DMS 273 (cell line): ENCODE data around the gene NFATC3.

ENCODE experiments used
- DNase-seq: peaks from one replicate; lab custom pipeline; 2025; ENCODE audit not compliant: unreplicated experiment; lab: John Stamatoyannopoulos, UW

Gene NFATC3

DNA sequence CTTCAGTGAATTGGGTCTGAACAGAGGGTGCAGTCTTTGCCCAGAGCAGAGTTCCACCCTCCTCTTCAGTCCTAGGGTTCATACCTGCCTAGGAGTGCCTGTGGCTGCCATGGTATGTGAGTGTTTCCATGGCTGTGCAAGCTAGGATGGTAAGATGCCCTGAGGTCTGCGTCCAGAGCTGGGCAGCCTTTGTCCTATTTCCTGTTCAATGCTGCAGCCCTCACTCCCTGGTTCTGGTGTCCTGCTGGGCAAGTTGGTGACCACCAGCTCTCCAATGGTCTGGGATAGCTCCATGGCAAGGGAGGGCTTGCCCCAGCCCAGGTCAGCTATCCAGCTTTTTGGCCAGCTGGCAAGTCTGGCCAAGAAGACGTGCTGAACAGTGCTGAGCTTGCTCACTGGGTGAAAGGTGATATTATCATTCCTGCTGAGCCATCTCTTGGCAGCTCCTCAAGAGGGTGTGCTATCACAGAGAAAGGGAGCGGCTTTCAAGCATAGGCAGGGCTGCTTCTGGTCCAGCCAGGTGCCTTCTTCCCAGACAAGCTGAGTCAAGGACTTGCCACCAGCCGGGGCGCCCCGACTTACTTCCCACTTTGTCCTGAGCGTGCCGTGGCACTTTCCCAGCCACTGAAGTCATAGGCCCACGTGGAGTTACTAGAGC, 13.0 kb upstream of the NFATC3 start:
- no peak for DNase-seq

DNA sequence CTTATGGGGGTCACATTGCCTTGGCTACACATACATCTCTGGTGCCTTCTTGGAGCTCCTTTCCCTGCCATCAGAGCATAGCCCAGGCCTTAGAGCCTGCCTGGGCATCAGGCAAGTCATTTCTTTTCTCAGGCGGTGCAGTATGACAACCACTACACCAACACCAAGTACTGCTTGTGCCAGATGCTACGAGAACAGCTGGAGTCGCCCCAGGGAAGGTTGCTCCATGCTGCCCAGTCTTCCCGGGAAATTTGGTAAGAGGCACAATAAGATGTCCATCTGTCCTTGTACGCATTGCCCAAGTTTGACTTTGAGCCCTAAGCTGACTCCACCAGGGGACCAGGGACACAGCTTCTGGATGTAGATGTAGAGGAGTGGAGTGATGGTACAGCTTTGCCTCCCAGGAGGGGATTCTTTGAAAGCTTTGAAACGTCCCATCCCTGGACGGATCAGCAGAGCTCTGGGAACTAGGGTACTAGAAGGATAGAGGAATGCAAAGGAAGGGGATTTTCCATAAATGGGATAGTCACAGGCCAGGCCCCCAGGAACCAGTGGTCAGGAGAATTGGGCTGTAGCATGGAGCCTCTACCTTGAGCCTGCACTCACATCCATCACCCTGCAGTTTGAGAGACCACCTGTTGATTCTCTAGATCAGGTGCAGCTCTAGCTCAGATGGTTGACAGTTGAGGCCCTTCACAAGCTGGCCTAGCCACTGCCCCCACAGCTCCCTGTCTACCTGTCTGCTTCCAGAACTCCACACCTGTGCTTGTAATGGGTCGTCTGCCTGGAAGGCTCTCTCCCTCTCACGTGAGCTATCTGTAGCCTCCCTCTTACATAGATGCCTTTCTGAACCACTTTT, 11.0 kb upstream of the NFATC3 start:
- no peak for DNase-seq

DNA sequence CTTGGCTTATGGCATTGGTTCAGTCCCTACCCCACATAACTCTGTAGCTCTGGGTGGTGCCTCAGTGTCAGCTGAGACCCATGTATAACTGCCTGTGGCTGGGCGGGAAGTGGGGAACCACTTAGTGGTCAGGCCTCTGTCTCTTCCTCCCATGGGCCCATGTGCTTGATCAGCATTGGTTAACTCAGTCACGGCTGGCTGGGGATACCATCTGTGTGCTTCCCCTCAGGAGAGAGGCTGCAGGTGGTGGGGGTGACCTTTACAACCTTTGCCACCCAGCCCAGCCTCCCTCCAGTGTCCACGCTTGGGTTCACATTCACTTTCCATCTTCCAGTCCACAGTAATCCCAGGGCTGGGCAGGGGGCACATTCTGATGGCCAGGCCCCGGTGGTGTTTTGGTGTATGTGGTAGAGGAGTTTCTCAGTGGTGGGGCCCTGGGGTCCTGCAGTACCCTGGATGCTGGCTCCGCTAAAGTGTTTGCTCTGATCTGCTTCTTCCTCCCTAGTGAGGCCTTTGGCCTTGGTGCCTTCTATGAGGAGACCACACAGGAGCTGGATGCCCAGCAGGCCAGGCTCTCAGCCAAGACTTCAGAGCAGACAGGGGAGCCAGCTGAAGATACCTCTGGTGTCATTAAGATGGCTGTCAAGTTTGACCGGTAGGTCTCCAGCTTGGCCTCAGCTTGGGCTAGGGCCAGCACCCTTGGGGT, 10.2 kb upstream of the NFATC3 start:
- DNase-seq: no peak

DNA sequence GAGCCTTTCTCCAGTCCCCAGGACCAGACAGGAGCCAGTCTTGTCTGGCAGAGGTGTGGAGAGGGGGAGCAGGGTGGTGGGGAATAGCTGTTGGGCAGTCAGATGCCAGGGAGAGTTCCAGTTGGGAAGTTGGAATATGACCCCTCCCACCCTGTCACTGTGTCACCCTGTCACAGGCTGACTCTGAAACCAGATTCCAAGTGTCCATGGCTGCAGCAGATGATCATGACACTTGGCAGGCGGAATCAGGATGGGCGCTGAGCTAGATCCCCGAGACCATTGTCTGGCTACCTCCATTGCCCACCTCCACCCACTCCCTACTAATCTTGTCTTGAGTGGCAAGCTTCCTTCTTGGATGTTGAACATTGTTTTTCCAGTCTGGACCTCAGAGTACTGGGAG, 9.2 kb upstream of the NFATC3 start:
- DNase-seq: no peak

DNA sequence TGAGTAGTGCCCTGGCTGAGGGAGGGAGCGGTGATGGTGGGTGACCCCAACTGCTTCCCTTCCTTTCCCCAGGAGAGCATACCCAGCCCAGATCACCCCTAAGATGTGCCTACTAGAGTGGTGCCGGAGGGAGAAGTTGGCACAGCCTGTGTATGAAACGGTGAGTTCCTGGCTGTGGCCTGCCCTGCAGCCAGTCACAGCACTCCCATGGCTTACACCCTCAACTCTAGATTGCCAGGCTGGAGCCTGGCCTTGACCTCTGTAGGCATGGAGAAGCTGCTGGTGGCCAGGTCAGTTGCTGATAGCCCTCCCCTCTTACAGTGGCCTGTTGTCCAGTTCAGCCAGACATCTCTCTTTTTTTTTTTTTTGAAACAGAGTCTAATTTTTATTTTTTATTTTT, 8.6 kb upstream of the NFATC3 start:
- no peak for DNase-seq

DNA sequence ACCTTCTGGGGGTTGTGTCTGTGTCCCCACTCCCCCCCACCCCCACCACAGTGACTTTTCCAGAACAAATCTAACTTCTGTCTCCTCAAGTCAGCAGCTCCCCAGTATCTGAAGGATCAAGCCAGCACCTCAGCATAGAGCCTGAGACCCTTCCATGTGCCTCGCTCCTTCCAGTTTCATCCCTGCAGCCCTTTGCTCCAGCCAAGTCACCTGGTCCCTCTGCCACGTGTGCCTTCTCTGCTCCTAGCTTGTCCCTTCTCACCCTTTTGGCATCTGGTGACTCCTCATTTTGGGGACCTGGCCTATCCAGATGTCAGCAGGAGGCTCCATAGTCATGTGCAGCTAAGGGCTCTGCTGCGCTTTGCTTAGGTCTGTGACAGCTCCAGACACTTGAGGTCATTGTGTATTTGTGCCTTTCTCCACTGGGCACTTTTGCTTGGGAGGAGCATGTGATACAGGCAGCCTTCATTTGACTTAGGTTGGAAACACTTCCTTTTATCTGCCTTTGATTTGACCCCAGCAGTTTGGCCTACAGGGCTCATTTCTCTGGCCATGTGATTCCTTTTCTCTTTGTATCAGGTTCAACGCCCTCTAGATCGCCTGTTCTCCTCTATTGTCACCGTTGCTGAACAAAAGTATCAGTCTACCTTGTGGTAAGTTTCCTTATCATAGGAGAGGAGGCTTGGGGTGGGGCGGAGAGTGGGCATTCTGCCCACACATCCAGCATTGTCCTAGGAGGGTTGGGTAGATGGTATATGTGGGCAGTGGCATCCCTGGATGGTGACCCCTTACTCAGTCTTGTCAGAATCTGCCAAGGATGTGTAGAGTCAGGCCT, 7.1 kb upstream of the NFATC3 start:
- no peak for DNase-seq

DNA sequence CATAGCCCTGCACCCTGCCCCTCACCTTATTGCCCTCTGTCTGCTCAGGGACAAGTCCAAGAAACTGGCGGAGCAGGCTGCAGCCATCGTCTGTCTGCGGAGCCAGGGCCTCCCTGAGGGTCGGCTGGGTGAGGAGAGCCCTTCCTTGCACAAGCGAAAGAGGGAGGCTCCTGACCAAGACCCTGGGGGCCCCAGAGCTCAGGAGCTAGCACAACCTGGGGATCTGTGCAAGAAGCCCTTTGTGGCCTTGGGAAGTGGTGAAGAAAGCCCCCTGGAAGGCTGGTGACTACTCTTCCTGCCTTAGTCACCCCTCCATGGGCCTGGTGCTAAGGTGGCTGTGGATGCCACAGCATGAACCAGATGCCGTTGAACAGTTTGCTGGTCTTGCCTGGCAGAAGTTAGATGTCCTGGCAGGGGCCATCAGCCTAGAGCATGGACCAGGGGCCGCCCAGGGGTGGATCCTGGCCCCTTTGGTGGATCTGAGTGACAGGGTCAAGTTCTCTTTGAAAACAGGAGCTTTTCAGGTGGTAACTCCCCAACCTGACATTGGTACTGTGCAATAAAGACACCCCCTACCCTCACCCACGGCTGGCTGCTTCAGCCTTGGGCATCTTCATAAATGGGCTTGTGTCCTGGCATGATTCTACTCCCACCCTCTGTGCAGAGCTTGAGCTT, 6.3 kb upstream of the NFATC3 start:
- DNase-seq: no peak

DNA sequence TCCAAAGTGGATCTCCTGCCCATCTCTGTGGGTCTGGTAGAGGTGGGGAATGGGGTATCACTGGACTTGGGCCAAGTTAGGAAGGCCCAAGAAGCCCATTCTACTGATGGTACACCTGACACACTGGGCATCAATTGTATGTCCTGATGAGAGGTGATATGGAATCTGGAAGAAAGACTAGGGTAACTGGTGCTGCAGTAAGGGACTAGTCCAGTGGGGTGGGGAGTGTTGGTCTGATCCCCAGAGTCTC, 5.9 kb upstream of the NFATC3 start:
- no peak for DNase-seq

DNA sequence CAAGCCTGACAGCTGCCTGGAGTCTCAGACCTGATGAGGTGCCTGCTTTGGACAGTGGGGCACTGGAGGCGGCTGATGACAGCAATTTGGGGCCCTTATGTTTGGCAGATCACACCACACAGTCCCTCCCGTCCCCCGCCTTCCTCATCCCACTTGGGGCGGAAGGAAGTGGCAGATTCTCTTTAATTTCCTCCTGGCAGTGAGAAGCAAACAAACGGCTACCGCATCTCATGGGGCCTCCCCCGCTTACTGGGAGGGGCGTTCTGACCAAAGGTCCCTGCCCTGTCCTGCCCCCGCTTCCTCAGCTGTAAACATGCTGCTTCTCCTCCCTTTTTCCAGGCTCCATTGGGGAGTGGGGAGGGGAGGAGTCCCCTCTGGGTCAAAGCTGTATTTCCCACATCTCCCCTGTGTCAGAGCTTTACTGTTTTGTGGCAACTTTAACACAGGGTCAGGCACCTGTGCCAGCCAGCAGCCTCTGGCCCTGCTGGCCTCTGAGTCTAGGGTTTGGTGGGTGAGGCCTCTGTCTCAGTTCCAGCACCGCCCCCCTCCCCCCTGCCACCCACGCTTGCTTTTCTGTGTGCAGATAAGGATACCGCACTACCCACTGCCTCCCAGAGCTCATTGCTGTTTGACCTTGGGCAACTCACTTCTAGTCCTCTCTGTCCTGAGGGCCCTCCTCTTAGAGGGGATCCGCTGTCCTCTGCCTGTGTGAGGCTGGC, 5.4 kb upstream of the NFATC3 start:
- DNase-seq: no peak

DNA sequence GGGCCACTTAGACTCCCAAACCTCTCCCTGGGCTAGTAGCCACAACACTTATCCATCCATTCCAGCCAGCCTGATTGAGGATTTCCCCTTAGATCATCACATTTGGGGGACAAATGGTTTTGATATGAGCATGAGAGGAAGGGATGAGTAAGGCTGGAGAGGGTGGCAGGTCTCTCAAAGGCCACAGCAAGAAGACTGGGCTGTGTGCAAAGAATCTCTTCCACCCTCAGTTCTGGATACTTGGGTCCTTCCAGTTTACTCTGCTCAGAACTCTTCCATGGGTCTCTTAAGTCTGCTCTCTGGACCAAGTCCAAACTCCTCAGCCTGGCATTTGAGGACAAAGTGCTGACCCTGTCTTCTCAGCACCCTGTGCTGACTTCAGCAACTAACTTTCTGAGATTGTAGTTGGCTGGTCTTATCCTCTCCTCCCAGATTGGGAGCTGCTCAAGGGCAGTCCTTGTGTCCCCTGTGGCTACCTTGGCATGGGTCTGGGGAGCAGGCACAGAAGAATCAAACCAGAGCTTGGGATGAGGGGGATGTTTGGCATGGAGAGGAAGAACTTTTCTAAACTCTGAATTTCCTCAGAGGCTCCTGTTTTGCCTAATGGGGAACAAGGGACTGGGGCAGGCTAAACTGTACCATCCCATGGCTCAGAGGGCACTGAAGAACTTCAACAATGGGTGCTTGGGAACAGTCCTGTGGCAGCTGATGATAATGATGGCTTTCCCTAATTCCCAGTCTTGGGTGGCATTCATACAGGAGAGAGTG, 3.1 kb upstream of the NFATC3 start:
- peak; percentile 21 for DNase-seq

DNA sequence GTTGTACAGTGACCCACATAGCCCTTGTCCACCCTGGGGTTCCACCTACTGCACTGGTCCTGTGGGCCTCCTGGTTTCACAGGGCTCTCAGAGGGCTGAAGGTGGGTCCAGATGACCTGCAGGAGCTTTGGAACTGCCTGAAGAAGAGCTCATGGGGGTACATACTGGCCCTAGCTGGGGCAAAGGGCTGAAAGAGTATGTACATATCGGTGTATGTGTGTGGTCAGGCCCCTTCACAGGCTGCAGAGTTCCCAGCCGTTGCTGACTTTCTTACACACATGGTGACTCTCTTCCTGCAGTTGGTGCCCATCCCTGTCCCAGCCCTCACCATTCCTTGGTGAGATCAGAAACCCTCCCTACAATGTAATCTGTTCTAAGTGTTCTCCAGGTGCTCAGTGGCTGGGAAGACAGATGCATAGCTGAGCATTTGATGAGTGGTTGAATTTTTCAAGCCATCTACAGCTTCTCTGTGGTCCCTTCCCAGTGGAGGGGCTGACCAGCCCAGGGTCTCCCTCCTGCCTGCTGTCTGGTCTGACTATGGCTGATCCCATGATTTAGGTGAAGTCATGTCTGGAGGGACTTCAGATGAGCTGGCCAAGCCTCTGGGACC, 2.4 kb upstream of the NFATC3 start:
- DNase-seq: no peak

DNA sequence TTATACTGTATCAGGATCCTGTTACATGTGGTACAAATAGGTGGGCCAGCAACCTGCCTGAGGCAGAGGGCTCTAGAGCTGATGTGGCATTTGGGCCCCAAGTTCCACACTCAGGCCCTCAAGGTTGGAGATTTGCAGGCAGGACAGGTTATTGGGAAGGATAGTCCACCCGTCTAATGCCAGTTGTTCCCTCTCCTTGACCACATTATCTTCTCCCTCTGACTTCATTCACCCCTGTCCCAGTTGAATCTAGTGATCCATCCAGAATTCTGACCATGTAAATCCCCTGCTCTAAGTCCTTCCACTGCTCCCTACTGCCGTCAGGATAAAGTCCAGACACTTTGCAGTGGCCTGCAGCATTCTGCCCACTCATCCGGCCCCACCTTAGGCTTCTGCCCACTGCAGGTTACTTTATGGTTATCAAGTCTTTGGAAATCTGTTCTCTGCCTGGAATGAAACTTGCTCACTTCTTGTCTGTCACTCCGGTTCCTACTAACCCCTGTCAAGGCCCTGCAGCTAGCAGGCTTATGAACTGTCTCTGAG, 1.9 kb upstream of the NFATC3 start:
- DNase-seq: no peak

DNA sequence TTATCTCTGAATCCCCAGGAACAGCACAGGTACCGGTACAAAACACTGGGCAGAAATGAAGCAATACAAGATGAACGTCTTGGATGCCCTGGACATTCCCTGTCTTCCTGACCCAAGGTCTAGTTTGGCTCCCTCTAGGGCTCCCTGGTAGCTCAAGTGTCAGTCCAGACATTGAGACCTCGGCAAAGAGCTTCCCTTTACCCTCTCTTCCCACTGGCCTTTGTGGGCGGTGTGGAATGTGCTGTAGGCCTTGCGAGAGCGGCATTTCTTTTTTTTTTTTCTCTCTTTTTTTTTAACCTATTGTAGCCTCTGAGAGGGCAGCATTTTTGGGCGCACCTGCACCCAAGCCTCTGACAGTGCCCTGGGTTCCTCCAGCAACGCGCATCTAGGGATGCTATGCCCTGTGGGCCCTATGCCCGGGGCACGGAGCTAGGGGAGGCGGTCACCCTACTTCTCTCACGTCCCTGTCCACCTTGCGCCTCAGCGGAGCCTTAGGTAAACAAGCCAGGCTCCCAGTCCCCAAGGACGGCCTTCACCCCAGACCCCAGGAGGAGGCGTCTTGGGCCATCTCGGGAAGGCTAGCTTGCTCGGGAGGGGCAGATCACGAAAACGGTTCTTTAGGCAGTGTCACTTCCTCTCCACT, 1.2 kb upstream of the NFATC3 start:
- DNase-seq: no peak

DNA sequence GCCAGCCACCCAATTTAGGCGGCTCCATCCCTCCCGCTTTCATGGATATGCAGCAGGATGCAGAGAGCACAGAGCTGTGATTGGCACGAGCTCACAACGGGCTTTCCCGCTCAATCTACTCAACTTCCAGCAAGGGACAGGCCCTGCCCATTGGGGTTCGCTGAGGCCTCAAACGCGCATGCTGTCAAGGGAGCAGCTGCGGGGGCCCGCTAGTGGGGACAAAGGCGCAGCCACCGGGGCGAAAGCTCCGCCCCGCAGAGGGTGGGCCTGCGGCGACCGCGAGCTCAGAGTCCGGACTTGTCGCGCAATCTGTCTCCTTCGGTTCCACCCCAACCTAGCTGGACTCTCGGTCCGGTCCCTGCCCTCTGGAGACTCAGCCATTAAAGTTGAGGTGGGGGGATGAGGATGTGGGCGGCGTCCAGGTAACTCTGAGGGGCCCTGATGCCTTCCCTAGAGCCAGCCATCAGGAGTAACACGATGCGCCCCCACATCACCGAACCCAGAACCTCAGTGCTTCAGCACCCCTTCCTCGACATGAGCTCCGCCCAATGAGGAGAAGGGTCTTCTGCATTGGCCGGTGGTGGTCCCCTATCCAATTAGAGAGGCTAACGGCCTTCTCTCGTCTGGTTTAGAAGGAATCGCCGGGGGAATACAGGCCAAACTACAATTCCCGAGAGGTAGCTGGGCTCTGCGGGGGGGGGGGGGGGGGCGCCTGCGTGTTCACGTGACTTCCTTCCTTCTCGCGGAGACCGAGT, 489 bp upstream of the NFATC3 start:
- peak; percentile 92 for DNase-seq

DNA sequence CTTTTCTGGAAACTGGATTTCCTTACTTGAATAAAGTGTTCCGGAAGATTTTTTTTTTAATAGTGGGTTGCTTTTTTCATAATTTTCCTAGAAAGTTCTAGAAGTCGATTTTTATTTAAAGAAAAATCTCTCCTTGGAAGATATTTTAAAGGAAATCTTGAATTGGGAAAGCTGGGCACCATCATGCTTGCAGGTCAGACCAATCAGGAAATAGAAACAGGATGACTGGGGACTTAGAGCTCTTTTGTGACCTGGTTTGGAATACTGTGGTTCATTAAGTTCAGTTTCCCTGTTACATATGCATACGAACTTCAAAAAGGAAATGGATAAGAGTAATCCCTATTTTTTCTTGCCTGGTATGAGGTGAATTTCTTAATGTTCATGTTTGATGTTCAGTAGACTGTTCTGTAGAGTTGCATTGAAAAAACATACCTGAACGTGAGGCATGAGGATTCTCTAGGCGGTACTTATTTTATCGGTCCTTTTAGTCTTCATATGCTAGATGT, 1.2 kb downstream of the NFATC3 start:
- peak; percentile 64 for DNase-seq

DNA sequence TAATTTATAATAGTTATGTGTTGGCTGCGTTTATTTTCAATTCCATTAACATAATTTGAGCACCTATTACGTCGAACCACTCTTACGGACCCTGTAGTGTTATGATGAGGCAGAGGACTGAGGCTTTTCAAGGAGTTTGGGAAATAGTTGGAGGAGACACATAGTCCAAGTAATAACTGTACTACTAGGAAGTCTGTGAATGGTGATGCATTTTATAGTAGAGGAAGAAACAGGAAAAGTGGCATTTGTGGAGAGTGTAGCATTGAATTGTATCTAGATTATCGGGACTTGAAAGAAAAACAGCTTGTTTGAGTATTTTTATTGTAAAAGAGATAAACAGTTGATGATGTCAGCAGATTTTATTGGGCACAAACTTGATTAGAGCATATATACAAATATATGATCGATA, 1.7 kb downstream of the NFATC3 start:
- peak; percentile 44 for DNase-seq

DNA sequence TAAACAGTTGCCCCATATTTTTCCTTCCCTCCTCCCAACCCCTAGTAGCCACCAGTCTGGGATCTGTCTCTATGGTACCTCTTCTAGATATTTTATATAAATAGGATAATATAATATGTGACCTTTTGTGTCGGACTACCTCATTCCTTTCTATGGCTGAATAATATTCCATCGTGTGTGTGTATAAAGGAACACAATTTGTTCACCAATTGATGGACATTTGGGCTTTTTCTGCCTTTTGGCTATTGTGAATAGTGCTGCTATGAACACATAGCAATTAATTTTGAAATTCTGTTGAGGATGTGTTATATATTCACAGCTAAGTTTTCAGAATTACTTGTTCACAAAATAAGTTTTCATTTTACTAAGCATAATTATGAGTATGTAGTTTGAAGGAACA, 2.5 kb downstream of the NFATC3 start:
- DNase-seq: no peak
